Sigmoid colon (tissue), 4 donors: ENCODE data around the gene POLH.

Source experiments
- POLR2A ChIP-seq, 2 donors: fragments of 450-650 bp; IDR thresholded peaks; one replicate each; pipeline ENCODE4 v1.6.1; 2016; ENCODE audit warnings: antibody characterized with exemption in 2 of 2, mild to moderate bottlenecking in 2 of 2, moderate library complexity in 2 of 2
- POLR2AphosphoS5 ChIP-seq, 4 donors: sonication (generic); formaldehyde crosslinking; IDR thresholded peaks; one replicate each; pipeline ENCODE4 v1.6.1; 2017; ENCODE audit warnings: antibody characterized with exemption in 4 of 4
- TF ChIP-seq, protein P1 (sequence below), 4 experiments: fragments of 450-650 bp in 3 of 4; fragments of 200-600 bp in 1 of 4; IDR thresholded peaks; one replicate each; pipeline ENCODE4 v1.5.1; 2016 to 2019; ENCODE audit warnings: antibody characterized with exemption in 4 of 4, mild to moderate bottlenecking in 3 of 4, moderate library complexity in 2 of 4

DNA sequence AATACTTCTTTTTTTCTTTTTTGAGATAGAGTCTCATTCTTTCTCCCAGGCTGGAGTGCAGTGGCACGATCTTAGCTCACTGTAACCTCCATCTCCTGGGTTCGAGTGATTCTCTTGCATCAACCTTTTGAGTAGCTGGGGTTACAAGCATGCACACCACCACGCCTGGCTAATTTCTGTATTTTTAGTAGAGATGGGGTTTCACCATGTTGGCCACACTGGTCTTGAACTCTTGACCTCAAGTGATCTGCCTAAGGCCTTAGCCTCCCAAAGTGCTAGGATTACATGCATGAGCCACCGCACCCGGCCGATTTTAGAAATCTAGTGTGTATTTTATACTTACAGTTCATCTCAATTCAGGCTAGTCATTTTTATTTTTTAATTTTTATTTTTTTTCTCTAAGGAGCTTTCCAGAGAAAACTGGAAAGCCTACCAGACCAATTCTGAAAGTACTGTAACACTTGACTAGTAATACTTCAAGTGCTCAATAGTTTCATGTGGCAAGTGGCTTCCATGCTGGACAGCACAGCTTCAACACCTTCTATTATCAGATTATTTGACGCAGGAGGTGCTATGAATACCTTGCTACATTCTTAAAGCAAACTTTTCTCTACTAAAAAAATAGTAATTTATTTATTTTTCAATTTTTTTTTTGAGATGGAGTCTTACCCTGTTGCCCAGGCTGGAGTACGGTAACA, 34.1 kb upstream of the POLH start:
- TF ChIP-seq, protein P1, sequence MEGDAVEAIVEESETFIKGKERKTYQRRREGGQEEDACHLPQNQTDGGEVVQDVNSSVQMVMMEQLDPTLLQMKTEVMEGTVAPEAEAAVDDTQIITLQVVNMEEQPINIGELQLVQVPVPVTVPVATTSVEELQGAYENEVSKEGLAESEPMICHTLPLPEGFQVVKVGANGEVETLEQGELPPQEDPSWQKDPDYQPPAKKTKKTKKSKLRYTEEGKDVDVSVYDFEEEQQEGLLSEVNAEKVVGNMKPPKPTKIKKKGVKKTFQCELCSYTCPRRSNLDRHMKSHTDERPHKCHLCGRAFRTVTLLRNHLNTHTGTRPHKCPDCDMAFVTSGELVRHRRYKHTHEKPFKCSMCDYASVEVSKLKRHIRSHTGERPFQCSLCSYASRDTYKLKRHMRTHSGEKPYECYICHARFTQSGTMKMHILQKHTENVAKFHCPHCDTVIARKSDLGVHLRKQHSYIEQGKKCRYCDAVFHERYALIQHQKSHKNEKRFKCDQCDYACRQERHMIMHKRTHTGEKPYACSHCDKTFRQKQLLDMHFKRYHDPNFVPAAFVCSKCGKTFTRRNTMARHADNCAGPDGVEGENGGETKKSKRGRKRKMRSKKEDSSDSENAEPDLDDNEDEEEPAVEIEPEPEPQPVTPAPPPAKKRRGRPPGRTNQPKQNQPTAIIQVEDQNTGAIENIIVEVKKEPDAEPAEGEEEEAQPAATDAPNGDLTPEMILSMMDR (IDR thresholded peaks at IDR 0.05): no peak
- TF ChIP-seq POLR2A (IDR thresholded peaks at IDR 0.05) (no peak), POLR2AphosphoS5 (IDR thresholded peaks at IDR 0.05) (no peak)
